AG20443 (cell line): ENCODE measurements around the gene SLC5A2.
"Not testable (repeated sequence)": the region's sequence is repeated elsewhere in the genome, so short reads cannot be mapped to it uniquely, and the experiment has no call there.

ENCODE experiments used
- DNase-seq: peaks from one replicate; pipeline ENCODE4 v3.0.0; 2012; ENCODE audit warnings: low spot score, mixed read lengths

The SLC5A2 gene

DNA sequence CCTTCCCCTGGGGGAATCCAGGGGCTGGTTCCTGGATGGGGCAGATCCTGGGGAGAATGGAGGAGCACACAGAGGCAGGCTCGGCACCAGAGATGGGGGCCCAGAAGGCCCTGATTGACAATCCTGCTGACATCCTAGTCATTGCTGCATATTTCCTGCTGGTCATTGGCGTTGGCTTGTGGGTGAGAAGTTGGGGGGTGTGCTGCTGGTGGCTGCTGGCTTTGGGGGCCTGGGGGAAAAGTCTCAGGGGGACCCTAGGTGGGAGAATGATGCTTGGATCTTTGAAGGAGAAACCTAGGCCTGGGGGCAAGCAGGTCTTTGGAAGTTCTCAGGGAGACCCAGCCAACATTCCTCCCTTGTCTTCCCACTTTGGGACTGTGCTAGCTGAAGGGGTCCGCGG lies at the start of gene SLC5A2:
Gene SLC5A2 (plus strand): TSS at position 43 of the 400 bp plus-strand sequence. CDS start 14 bp downstream, at position 57.
- no peak for DNase-seq

DNA sequence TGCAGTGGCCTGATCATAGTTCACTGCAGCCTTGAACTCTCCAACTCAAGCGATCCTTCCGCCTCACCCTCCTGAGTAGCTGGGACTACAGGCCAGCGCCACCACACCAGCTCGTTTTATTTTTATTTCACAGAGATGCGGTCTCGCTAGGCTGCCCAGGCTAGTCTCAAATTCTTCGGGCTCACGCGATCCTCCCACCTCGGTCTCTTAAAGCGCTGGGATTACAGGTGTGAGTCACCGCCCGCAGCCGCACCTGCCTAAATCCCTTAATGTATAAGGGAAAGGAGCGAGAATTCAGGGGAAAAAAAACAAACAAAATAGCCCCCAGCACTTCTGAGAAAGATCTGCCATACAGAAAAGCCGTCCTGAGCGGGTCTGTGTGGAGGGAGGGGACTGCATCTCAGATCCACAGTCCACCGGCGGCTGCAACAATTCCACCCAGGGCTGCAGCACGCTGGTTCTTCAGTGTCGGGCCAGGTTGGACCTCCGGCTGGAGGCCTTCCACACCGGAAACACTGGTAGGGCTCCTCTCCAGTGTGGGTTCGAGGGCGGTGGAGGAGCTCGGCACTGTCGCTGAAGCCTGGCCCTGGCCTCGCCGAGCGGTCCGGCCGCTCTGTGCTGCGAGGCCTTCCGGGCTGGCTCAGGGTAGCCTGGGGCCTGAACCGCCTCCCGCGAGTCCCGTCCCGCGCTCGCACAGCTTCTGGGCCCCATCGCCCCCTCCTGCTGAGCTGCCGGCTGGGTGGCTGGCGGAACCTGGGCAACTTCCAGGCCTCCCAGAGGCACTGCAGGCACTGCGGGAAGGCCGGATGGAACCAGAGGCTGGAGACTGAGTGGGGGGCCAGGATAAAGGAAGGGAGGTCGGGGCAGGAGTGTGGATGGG lies 47.3 kb upstream of the SLC5A2 start:
- no peak for DNase-seq

DNA sequence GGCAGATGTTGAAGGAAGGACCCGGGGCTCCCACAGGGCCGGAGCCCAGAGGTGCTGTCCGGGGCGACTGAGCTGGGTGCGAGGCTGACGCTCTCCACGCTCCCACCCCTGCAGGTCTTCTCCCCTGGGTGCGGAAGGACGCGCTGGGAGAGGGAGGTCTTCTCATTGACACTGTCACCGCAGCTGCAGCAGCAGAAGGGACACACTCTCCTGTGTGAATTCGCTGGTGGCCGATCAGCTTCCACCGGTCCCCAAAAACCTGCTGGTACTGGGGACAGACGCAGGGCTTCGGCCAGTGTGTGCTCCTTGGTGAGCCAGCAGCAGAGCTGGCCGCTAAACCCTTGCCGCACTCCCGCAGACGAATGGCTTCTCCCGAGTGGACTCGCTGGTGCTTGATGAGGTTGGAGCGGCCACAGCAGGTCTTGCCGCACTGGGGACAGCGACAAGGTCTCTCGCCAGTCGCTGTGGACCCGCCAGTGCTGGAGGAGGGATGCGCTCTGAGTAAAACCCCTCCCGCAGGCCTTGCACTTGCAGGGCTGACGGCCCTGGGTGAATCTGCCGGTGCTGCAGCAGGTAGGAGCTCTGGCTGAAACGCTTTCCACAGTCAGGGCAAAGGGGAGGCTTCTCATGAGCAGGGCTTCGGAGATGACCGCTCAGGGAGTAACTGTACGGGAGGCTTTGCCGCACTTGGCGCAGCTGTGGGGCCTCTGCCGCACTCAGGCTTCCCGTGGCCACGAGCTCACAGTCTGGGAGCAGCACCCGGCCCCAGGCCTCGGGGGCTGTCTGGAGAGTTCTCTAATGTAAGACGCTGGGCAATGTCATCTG lies 46.5 kb upstream of the SLC5A2 start:
- DNase-seq = no peak

DNA sequence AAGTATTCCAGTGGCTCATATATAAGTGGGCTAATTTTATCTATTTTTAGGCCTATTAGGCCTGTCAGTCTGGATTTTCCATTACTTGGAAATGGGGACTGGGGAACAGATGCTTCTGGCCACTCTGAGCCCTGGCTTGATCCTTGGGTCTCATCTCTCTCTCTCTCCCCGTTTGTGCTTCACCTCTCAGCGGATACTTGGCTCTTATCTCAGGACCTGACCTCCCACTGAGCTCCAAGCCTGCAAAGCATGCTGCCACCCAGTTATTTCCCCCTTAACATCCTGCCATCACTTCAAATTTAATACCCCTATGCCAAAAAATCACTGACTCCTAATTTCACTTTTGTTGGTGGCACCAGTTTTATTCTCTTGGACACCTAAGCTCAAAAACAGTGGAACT lies 44.5 kb upstream of the SLC5A2 start:
- no peak for DNase-seq

DNA sequence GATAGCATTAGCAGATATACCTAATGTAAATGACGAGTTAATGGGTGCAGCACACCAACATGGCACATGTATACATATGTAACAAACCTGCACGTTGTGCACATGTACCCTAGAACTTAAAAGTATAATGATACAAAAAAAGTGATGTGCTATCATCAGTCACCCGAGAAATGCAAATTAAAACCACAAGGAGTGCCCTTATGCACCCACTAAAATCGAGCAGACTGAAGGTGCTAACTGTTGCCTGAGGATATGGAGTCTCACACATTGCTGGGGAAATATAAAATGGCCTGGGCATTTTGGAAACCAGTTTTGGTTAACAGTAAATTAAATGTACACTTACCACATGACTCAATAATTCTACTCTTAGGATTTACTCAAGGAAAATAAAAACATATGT lies 43.9 kb upstream of the SLC5A2 start:
- DNase-seq = not testable (repeated sequence)

DNA sequence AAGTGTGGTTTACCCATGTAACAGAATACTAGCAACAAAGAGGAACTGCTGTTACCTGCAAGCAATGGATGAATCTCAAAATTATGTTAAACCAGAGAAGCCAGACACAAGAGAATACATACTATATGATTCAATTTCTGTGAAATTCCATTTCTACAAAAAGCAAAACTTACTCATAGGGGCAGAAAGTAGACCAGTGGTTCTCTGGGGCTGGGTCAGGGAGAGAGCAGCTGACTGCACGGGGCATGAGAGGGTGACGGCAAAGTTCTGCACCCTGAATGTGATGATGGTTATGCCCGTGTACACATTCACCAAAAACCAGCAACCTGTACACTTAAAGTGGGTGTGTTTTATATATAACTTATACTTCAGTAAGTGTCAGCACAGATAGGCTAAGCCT lies 43.4 kb upstream of the SLC5A2 start:
- DNase-seq = no peak

DNA sequence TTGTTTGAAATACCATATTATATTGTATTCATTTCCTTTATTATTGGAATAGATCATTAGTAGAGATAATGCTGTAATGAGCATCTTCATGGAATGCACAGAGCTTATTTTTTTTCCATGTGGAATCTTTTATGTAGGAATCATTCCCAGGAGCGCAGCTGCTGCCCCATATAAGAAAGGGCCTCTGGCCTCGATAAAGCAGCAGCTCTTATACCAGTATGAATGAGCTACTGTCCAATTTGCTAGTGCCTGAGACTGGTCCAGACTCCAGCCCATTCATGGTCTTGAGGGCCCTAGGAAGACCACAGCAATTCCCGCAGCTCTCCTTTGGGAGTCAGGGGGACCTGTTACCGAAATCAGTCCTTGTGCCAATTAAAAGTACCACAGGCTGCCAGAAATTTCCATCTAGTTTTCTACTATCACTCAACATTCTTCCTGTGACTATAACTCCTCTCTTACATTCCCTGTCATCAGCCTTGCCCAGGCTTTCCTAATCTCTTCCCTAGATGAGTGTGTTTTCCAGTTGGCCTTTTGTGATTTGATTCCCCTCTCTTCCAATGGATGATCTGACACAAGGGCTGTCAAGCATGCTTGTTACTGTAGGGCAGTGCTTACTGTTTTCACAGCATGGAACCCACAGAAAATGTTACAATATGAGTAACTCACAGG lies 42.3 kb upstream of the SLC5A2 start:
- no peak for DNase-seq

DNA sequence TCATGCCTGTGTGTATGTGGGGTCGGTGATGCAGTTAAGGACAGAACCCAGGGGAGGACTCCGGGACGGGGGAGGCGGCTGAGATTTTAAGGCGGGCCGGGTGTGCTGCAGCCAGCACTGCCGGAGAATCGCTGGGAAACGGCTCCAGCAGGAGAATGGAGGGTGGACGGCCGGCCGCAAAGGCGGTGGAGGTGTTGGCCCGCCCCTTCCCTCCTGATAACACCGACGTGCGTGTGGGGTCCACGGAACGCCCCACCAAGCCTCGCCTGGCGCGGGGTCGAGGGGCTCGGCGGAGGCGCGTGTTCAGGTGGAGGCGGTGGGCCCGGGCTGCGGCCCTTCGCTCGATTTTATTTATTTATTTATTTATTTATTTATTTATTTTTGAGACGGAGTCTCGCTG lies 41.0 kb upstream of the SLC5A2 start:
- DNase-seq = no peak

DNA sequence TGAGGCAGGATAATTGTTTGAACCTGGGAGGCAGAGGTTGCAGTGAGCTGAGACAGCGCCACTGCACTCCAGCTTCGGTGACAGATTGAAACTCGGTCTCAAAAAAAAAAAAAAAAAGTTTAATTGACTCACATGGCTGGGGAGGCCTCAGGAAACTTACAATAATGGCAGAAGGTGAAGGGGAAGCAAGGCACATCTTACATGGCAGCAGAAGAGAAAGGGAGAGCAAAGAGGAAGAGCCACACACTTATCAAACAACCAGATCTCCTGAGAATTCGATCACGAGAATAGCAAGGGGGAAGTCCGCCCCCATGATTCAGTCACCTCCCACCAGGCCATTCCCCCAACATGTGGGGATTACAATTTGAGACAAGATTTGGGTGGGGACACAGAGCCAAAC lies 37.0 kb upstream of the SLC5A2 start:
- DNase-seq = not testable (repeated sequence)

DNA sequence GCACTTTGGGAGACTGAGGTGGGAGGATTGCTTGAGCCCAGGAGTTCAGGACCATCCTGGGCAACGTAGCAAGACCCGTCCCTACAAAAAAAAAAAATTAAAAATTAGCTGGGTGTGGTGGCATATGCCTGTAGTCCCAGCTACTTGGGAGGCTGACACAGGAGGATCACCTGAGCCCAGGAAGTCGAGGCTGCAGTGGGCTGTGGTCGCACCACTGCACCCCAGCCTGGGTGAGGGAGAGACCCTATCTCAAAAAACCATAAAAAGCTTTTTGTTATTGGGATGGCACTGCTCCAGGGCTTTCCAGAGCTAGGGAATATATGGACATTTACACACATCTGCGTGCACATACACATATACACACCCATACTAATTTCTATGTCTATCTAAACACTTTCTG lies 31.7 kb upstream of the SLC5A2 start:
- DNase-seq = no peak

DNA sequence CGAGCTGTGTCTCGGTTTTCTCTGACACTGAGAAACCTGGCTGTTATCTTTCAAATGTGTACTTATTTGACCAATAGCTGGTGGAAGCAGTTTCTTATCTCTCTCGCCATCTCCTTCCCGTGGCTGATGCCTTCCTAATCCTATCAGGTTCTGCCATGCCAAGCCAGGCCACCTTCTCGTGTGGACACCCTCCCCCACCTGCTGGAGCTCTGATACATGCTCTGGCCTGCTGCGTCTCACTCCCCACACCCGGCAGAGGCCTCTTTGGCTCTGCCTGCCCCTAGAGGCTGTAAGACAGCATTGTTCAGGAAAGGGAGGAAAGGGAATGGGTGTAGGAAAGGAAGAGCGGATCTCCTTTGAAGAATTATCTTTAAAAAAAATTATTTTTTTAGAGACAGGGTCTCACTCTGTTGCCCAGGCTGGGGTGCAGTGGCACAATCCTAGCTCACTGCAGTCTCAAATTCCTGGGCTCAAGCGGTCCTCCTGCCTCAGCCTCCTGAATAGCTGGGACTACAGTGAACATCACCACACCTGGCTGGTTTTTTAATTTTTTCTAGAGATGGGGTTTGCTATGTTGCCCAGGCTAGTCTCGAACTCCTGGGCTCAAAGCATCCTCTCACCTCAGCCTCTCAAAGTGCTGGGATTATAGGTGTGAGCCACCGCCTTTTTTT lies 31.1 kb upstream of the SLC5A2 start:
- DNase-seq = peak; percentile 78

DNA sequence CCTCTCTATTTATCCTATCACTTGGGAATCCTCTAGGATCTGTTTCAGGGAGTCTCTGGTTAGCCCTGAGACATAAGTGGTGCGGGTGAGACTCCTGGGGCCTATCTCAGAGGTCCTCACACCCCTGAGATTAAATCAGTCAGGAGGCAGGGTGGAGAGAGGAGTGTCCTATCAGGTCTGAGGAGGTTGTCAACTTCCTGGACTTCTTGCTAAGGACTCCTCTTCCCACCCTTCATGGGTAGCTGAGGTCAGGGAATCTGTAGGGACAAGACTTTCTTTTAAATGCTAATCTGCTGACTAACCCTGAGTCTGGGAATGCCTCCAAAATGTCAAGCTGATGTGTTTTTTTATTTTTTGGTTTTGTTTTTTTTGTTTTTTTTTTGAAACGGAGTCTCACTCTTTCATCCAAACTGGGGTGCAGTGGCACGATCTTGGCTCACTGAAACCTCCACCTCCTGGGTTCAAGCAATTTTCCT lies 30.3 kb upstream of the SLC5A2 start:
- DNase-seq = peak; percentile 73

DNA sequence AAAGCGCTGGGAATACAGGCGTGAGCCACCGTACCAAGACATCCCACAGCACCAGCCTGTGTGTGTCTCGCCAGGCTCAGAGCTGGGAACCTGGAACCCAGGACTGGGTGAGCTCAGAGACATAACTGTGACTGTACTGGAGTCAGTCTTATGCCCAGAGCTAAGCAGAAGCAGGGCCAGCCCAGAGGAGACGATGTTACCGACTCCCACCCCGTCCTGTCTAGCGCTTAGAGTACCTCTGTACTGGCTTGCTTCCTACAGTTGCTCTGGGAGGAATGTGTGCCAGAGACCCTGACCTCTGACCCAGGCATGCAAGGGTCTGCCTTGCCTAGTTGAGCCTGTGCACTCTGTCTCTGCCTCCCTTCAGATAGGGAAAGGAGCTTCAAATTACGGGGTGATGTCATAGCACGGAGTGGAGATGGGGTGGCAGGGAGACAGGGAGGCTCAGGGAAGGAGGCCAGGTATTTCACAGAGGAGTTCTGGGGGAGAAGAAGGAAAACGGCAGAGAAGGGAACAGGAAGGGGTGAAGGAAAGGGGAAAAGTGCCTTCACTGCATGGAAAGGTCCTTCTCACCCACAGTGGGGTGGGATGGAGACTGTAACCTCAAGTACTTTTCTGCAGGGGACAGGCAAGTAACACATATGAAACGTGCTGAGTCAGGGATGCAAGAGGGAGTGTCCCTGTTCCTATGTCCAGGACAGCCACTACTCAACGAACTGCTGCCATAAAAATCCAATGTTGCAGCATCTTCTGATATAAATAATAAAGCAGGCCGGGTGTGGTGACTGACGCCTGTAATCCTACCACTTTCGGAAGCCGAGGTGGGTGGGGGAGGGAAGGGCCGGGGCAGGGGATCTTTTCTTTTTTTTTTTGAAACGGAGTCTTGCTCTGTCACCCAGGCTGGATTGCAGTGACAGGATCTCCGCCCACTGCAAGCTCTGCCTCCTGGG lies 29.4 kb upstream of the SLC5A2 start:
- no peak for DNase-seq

DNA sequence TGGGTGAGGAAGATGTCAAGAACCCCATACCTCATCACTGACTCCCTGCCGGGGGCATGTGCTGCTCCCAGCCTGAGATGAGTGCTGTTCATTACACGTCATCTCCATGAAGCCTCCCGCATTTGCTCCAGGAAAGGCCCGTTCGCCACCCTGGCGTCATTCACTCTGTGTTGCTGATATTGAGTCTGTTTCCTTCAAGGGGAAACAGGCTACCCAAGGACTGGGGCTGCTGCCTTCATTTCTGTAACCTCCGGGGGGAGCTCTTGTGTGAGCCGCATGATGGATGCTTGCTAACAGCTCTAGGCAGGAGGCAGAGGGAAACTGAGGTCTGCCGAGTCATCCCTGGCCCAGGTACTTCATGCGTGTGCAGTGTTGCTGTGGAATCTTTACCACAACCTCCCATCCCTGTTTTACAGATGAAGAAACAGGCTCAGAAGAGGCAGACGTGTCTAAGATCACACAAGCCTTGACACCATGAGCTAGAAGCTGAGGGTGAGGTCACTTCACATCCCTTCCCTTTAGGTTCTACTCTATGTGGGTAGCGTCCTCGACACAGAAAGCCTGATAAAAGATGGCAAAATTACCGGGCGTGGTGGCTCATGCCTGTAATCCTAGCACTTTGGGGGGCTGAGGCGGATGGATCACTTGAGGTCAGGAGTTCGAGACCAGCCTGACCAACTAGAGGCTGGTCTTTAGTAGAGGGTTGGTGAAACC lies 27.2 kb upstream of the SLC5A2 start:
- no peak for DNase-seq

DNA sequence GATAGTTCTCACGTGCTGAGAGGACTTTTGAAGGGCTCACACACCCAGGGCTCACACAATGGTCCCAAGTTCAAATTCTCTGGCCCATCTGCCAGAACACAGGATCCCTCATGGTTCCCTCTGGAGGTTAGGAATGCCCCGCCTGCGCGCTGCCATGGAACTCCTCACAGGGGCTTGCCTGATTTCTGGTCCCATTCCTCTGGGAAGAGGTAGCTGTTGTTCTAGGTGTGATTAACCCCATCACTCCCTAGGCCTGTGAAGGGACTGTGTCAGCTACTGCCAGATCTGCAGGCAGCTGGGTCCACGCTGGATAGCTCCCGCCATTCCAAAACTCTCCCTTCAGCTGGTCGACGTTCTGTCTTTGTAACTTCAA lies 25.9 kb upstream of the SLC5A2 start:
- no peak for DNase-seq

DNA sequence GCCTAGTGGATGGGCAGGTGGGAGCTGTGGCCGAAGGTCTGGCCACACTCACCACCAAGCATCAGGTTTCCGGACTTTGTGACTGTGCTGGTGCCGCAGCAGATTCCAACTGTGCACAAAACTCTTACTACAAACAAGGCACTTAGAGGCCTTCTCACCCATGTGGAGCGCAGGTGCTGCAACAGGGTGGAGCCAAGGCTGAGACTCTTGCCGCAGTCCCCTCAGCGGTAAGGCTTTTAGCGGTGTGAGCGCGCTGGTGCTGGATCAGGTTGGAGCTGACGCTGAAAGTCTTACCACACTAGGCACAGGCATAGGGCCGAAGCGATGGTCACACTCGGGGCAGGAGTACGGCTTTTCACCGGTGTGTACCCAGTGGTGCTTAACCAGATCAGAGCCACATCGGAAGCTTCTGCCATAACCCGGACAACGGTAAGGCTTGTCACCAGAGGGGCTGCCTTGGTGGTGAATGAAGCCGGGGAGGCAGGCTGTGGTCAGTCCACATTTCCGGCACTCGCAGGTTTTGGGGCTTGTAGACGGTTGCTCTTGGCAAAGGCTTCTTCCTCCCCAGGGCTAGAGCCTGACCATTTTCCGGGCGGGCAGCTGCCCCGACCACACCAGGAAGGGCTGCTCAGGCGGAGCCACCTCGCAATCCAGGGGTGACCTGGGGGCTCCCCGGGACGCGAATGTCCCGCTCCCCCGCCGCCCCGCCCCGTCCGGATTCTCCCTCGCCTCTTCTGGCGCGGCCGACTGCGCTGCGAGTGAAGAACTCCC lies 24.7 kb upstream of the SLC5A2 start:
- no peak for DNase-seq

DNA sequence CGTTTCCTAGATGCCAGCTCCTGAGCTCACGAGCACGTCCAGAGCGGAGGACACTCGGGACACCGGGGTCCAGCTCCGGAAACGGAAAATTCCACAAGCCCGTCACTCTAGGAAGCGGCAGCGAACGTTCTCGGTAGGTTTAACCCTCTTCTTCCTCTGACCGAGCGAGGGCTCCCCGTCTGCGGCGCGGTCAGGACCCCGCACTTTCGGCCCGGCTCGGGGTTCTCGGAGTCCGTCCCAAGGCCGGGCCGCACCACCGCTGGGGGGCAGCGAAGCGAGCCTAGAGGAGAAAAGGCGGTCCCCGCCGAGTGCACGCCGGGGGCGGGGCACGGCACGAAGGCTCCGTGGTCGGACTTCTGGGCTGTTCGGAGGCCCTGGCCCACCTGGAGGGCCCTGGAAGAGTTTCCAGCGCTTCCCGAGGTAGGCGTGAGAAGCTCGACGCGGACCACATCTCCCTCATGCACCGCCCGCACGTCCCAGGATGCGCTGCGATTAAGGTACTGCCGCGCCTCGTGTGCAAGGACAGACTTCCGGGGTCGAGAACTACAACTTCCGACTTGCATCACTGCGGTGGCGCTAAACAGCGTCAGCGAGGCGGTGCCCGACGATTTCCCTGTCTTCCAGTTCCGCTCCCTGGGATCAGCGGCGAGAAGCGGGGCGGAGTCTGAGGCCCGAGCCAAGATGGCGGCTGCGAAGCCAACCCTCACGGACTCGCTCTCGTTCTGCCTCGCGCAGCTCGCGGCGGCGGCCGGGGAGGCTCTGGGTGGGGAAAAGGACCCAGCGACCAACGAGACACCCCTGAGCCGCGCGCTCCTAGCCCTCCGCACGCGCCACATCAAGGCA lies 23.9 kb upstream of the SLC5A2 start, which contains the start of gene ARMC5:
Gene ARMC5 (plus strand): TSS at position 658 of the 843 bp plus-strand sequence. CDS start 24 bp downstream, at position 682.
- peak; percentile 91 for DNase-seq
